HEK293T (cell line): ENCODE data around the gene KCND2.

ENCODE experiments used
- BHLHE40 ChIP-seq: fragments of 450-650 bp; IDR thresholded peaks from 2 replicates; pipeline ENCODE4 v1.6.1; 2016; ENCODE audit warnings: mild to moderate bottlenecking, moderate library complexity, borderline replicate concordance
- SUZ12 ChIP-seq: fragments of 450-650 bp; IDR thresholded peaks from 2 replicates; pipeline ENCODE4 v1.6.1; 2016; ENCODE audit warnings: mild to moderate bottlenecking

GRCh38 chr7:120260111-120260510, 12.9 kb upstream of the KCND2 start:
- TF ChIP-seq SUZ12 (no peak), BHLHE40 (no peak)
